DMS53 treated with DMSO at 0.1 percent for 48 hours (cell line): ENCODE results near the gene JAG2.
"Not testable (repeated sequence)": the region's sequence is repeated elsewhere in the genome, so short reads cannot be mapped to it uniquely, and the experiment has no call there.

Experiments
- DNase-seq: peaks from one replicate; lab custom pipeline; 2025; ENCODE audit not compliant: unreplicated experiment; lab: John Stamatoyannopoulos, UW

Gene JAG2

DNA sequence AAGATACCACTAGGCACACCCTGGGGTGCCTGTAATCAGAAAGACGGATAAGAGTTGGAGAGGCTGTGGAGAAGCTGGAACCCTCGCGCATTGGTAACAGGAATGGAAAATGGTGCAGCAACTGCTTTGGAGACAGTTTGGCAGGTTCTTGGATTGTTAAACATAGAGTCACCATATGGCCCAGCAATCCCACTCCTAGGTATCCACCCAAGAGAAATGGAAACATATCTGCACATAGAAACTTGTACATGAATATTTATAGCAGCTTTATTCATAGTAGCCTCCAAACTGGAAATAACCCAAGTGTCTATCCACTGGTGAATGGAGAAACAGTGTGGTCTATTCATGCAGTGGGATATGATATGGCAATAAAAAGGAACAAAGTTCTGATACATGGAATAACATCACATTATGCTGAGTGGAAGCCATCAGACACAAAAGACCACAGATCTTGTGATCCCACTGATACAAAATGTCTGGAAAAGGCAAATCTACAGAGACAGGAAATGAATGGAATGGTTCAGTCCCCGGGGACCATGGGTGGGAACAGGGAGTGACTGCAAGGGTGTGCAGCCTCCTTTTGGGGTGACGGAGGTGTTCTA lies 45.4 kb downstream of the JAG2 start:
- DNase-seq = no peak

GRCh38 chr14:105120056-105120455 lies 48.5 kb downstream of the JAG2 start:
- DNase-seq = no peak

- DNase-seq = no peak
Measured at GRCh38 chr14:105119408-105120025, 49.1 kb downstream of the JAG2 start.

DNA sequence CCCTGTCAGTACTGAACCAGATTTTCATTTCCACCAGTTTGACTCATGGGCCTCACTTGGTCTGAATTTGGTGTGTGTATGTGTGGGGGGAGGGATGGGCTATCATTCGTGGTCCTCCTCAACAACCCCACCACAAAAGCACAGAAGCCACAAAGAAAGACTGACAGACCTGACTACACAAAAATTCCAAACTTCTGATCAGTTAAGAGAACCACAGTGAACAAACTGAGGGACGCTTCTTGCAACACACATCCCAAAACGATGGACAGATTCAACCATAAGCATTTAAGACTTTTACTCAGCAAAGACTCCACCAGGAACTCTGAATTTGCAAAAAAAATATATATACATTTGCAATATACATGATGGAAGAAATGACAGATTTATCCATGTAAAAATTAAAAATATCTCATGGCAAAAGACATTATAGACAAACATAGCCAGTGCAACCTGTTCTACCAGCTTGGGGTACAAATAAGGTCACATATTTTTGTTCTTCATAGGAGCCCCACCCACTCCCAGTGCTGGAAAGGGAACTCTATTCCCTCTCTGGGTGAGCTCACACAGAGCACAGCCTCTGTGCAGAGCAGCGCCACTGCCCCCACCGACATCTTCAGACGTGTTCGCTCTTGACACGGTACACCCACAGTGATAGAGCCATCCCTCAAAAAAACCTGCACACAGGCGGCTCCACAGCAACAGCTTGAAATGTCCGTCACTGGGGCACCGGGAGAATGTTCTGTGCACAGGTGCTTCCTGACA lies 49.7 kb downstream of the JAG2 start:
- DNase-seq = no peak

GRCh38 chr14:105117710-105118385 lies 50.7 kb downstream of the JAG2 start:
- no peak for DNase-seq

GRCh38 chr14:105117257-105117646 lies 51.3 kb downstream of the JAG2 start:
- no peak for DNase-seq

- no peak for DNase-seq
Measured at GRCh38 chr14:105116451-105117256, 51.9 kb downstream of the JAG2 start.

DNA sequence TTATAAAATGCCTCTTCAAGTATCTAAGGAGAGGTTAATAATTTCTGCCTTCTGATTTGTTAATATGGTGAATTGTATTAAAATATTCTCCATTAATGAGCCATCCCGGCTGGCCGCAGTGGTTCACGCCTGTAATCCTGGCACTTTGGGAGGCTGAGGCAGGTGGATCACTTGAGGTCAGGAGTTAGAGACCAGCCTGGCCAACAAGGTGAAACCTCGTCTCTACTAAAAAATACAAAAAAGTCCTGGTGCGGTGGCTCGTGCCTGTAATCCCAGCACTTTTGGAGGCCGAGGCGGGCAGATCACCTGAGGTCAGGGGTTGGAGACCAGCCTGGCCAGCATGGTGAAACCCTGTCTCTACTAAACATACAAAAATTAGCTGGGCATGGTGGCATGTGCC lies 59.3 kb downstream of the JAG2 start:
- not testable (repeated sequence) for DNase-seq

DNA sequence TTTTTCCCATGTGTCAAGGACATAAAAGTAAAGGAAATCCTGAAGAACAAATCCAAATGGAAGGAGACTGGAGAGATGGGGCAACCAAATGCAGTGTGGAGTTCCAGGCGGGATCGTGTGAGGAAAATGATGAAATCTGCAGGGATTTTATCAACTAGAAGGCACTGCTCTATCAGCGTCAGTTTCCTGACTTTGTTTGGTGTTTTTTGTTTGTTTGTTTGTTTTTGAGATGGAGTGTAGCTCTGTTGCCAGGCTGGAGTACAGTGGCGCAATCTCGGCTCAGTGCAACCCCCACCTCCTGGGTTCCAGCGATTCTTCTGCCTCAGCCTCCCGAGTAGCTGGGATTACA lies 60.1 kb downstream of the JAG2 start:
- no peak for DNase-seq

GRCh38 chr14:105107781-105108515 lies 60.6 kb downstream of the JAG2 start:
- DNase-seq = no peak

- DNase-seq = no peak
Measured at GRCh38 chr14:105107351-105107750, 61.2 kb downstream of the JAG2 start.

DNA sequence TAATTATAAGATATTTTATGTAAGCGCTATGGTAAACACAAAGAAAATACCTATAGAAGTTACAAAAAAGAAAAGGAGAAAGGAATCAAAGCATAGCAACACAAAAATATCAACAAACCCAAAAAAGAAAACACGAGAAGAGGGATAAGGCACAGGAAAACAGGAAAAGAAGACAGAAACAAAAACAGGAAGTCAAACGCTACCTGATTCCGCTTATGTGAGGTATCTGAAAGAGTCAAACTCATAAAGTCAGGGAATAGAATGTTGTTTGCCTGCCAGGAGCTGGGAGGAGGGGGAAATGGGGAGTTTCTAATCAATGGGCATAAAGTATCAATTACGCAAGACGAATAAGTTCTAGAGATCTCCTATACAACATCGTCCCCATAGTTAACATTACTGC lies 63.4 kb downstream of the JAG2 start:
- no peak for DNase-seq

GRCh38 chr14:105102893-105103292 lies 65.7 kb downstream of the JAG2 start:
- DNase-seq = no peak

DNA sequence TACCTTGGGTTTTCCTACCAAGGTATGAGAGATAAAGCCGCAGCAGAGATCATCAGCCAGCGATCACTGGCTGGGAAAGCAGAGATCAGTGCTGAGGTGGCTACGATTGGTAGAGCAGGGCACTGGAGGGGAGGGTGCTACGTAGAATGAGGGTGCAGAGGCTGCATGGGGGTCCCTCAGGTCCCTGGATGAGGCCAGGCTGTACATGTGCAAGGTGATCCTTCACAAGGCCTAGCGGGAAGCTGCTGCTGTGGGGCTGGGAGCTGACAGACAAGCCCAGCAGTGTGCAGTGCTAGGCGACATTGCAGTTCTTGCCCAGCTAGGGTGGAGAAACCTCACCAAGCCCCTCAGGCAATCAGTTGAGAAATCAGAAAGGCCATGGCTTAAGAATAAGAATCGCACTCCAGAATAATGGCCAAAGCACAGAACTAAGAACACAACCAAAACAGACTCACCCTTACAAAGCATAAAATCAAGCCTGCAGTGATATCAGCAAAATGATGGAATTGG lies 66.2 kb downstream of the JAG2 start:
- DNase-seq = no peak

DNA sequence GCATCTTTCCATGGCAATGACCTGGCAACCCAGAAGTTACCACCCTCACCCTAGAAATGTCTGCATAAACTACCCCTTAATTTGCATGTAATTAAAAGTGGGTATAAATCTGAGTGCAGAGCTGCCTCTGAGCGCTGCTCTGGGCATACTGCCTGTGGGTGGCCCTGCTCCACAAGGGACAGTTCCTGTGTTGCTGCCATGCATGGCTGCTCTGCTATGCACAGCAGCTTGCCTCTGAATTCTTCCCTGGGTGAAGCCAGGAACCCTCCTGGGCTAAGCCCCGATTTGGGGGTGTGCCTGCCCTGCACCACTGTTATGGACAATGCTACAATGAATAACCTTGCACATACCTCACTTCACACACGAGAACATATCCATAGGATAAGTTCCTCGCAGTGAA lies 67.7 kb downstream of the JAG2 start:
- no peak for DNase-seq

DNA sequence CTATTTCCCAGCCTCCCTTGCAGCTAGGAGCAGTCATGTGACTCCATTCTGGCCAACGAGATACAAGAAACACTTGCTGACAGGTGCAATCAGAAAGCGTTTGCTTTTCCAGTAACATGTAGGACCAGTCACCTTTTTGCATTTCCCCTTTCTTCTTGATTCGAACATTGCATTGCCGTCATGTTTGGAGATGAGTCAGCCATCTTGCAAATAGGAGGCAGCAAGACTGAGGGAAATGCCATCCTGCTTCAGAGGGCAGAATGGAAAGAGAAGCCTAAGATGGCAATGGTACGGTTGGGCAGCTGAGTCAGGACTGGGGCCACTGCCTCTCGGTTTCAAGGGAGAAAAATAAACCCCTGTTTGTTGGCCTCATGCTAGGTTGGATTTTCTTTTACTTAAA lies 68.8 kb downstream of the JAG2 start:
- DNase-seq = no peak

GRCh38 chr14:105098316-105098715 lies 70.3 kb downstream of the JAG2 start:
- DNase-seq = no peak

DNA sequence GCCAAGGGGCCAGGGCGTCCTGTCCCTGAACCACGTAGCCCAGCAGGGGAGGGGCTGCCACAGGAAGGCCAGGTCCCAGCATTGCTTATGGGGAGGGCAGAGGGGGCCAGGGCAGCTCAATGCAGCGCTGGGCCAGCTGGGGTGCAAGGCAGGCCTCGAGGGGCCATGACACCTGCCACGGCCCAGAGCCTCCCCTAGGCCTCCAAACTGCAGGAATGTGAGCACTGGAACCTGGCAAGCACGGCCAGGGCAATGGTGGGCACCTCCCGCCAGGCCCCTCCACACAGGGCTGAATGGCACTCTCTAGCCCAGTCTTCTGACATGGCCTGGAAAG lies 70.8 kb downstream of the JAG2 start:
- no peak for DNase-seq

GRCh38 chr14:105096206-105096875 lies 72.2 kb downstream of the JAG2 start:
- no peak for DNase-seq

GRCh38 chr14:105095236-105095805 lies 73.3 kb downstream of the JAG2 start:
- DNase-seq = no peak
